GM19468 (cell line): ENCODE results near the gene HOXC11.

Experiments used
- ATAC-seq: cut with Tn5 transposase; IDR thresholded peaks from one replicate; pipeline ENCODE4 v1.9.1; 2021; ENCODE audit warnings: mild to moderate bottlenecking, moderate library complexity, moderate number of reproducible peaks; ENCODE audit not compliant: unreplicated experiment; ENCODE audit errors: extremely low read depth

Gene HOXC11

GRCh38 chr12:53995378-53996239, 22.7 kb downstream of the HOXC11 start:
- ATAC-seq, result no peak

GRCh38 chr12:53996240-53997203, 23.6 kb downstream of the HOXC11 start:
- no peak for ATAC-seq

- no peak for ATAC-seq
Measured at GRCh38 chr12:53997204-53998109, 24.5 kb downstream of the HOXC11 start.

- ATAC-seq, result no peak
Measured at GRCh38 chr12:53998110-53998899, 25.4 kb downstream of the HOXC11 start.

- no peak for ATAC-seq
Measured at GRCh38 chr12:53998900-53999236, 25.9 kb downstream of the HOXC11 start.

GRCh38 chr12:53999559-54000115, 26.7 kb downstream of the HOXC11 start:
- ATAC-seq, result no peak

- ATAC-seq, result no peak
Measured at GRCh38 chr12:54000116-54001114, 27.5 kb downstream of the HOXC11 start, which contains the start of gene HOXC9. Gene HOXC9 (plus strand): TSS chr12:54000161. CDS start chr12:54000189, 28 bp downstream.

GRCh38 chr12:54001283-54002187, 28.6 kb downstream of the HOXC11 start:
- ATAC-seq, result no peak

- no peak for ATAC-seq
Measured at GRCh38 chr12:54002278-54002914, 29.5 kb downstream of the HOXC11 start.

GRCh38 chr12:54002915-54003389, 30.0 kb downstream of the HOXC11 start:
- no peak for ATAC-seq

GRCh38 chr12:54003625-54004024, 30.7 kb downstream of the HOXC11 start:
- ATAC-seq, result no peak

- ATAC-seq, result no peak
Measured at GRCh38 chr12:54004063-54004840, 31.3 kb downstream of the HOXC11 start.

GRCh38 chr12:54004841-54005530, 32.1 kb downstream of the HOXC11 start:
- ATAC-seq, result no peak

GRCh38 chr12:54005531-54005852, 32.6 kb downstream of the HOXC11 start:
- ATAC-seq, result no peak
